Stomach (tissue), 9 donors: ENCODE measurements around the gene SERPINB4. TPM values are rescaled to one million over a fixed set of nuclear protein-coding genes. Genes with fewer than 3 reads are reported as not detected.

ENCODE experiments used
- DNase-seq, 2 donors: peaks; one replicate each; pipeline versions ENCODE4 v3.0.0 to v3.0.0-alpha.2; 2013 to 2019
- H3K27ac ChIP-seq, 5 donors: fragments of 200-600 bp in 4 of 5; sonication (generic) in 4 of 5; one replicate each; pipeline ENCODE4 v1.5.1; 2013 to 2019; ENCODE audit warnings: mild to moderate bottlenecking in 1 of 5, moderate library complexity in 1 of 5
- H3K27me3 ChIP-seq, 3 donors: fragments of 200-600 bp; sonication (generic); one replicate each; pipeline ENCODE4 v1.5.1; 2017 to 2019; ENCODE audit warnings: mixed run types in 1 of 3
- H3K36me3 ChIP-seq, 4 donors: fragments of 200-600 bp; sonication (generic); 1 replicate in 3 of 4; 2 replicates in 1 of 4; pipeline ENCODE4 v1.5.1; 2016 to 2019
- H3K4me1 ChIP-seq, 4 donors: fragments of 200-600 bp; sonication (generic); one replicate each; pipeline ENCODE4 v1.5.1; 2016 to 2019
- H3K4me3 ChIP-seq, 4 donors: fragments of 200-600 bp; sonication (generic) in 3 of 4; one replicate each; pipeline ENCODE4 v1.5.1; 2016 to 2019; ENCODE audit warnings: mild to moderate bottlenecking in 1 of 4
- H3K9me3 ChIP-seq, 4 donors: fragments of 200-600 bp; sonication (generic); one replicate each; pipeline ENCODE4 v1.5.1; 2016 to 2019
- EP300 ChIP-seq: sonication (generic); formaldehyde crosslinking; IDR thresholded peaks from one replicate; pipeline ENCODE4 v1.6.1; 2017; ENCODE audit warnings: antibody characterized with exemption
- POLR2A ChIP-seq, 4 donors: fragments of 450-650 bp; IDR thresholded peaks; one replicate each; pipeline ENCODE4 v1.6.1; 2016; ENCODE audit warnings: antibody characterized with exemption in 4 of 4, control low read depth in 2 of 4, mild to moderate bottlenecking in 1 of 4, moderate library complexity in 1 of 4
- POLR2AphosphoS5 ChIP-seq, 3 donors: sonication (generic); formaldehyde crosslinking; IDR thresholded peaks; one replicate each; pipeline ENCODE4 v1.6.1; 2016; ENCODE audit warnings: antibody characterized with exemption in 3 of 3
- WGBS, 5 donors: extraction: QIAGEN DNeasy Blood & Tissue Kit in 3 of 5; methylation state at CpG; one replicate each; pipeline versions ENCODE4 v1.1.5 to v1.1.7; 2013 to 2018; 5-methylcytosine and 5-hydroxymethylcytosine counted together
- intact Hi-C: fragments of 100-400 bp; cut with DNase I; formaldehyde crosslinking; loops from one replicate; pipeline ENCODE4 v1.15.1; 2023; ENCODE audit warnings: low total_unique reads
- polyA plus RNA-seq, 3 donors: library from polyadenylated mRNA; stranded (reverse); fragments of 200-250 nt; gene quantifications; one replicate each; pipeline ENCODE4 v1.2.3, GENCODE V29; 2013
- total RNA-seq, 5 donors: library from RNA; depleted of rRNA; stranded (reverse); fragments of >200 nt; gene quantifications; one replicate each; pipeline versions ENCODE4 v1.1.0 to v1.2.3, GENCODE V29; 2014 to 2016
- TF ChIP-seq, protein P1 (sequence below), 7 experiments: fragments of 450-650 bp in 4 of 7; fragments of 200-600 bp in 3 of 7; sonication (generic) in 3 of 7; IDR thresholded peaks; one replicate each; pipeline ENCODE4 v1.5.1; 2016 to 2019; ENCODE audit warnings: antibody characterized with exemption in 7 of 7, control low read depth in 2 of 7, mild to moderate bottlenecking in 1 of 7
- donor health status: healthy with polysubstance abuse.
- donor health status: Bipolar disorder and iron deficiency.
- donor health status: healthy.

The SERPINB4 gene
- total and polyA plus RNA-seq, 8 donors, result 0.46 to 3.8 (median 0.68) TPM; not detected in 5

DNA sequence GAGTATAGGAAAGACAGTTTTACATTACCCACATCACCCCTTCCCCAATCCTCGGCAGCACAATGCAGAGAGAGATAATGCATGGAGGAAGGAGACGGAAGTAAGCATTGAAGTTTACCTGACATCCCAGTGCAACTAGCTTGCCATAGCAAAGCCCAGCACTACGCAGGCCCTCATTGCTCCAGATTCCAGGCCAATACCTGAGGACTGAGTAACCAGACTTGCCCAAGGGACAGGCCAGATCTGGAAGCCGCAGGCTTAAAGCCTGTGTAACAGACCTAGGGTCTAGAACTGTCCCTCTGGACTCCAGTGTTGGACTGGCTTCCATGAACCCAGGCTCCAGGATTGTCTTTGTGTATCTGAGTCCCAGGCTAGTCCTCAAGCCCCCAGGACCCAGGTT lies 17.6 kb downstream of the SERPINB4 start:
- TF ChIP-seq, protein P1, sequence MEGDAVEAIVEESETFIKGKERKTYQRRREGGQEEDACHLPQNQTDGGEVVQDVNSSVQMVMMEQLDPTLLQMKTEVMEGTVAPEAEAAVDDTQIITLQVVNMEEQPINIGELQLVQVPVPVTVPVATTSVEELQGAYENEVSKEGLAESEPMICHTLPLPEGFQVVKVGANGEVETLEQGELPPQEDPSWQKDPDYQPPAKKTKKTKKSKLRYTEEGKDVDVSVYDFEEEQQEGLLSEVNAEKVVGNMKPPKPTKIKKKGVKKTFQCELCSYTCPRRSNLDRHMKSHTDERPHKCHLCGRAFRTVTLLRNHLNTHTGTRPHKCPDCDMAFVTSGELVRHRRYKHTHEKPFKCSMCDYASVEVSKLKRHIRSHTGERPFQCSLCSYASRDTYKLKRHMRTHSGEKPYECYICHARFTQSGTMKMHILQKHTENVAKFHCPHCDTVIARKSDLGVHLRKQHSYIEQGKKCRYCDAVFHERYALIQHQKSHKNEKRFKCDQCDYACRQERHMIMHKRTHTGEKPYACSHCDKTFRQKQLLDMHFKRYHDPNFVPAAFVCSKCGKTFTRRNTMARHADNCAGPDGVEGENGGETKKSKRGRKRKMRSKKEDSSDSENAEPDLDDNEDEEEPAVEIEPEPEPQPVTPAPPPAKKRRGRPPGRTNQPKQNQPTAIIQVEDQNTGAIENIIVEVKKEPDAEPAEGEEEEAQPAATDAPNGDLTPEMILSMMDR (IDR thresholded peaks at IDR 0.05), result no peak
- TF ChIP-seq POLR2AphosphoS5 (IDR thresholded peaks at IDR 0.05) (no peak), EP300 (no peak), POLR2A (IDR thresholded peaks at IDR 0.05) (no peak)
- WGBS, 5 donors, result 65 to 80% (median 76%) methylated on average over 3 to 4 of the region's 4 CpGs
- H3K4me3 ChIP-seq, result no peak overlapping the region
- intact Hi-C loops, result no loop called here
- no peaks in the 10 kb centered on the region for H3K27me3 ChIP-seq
- H3K9me3 ChIP-seq, result peaks cover 0 to 43% (median 31%) of the 10 kb centered on the region in 4 donors
- no peaks in the 10 kb centered on the region for H3K4me1 ChIP-seq
- no peak for DNase-seq
- no peaks in the 10 kb centered on the region for H3K36me3 ChIP-seq
- no peak overlapping the region for H3K27ac ChIP-seq

DNA sequence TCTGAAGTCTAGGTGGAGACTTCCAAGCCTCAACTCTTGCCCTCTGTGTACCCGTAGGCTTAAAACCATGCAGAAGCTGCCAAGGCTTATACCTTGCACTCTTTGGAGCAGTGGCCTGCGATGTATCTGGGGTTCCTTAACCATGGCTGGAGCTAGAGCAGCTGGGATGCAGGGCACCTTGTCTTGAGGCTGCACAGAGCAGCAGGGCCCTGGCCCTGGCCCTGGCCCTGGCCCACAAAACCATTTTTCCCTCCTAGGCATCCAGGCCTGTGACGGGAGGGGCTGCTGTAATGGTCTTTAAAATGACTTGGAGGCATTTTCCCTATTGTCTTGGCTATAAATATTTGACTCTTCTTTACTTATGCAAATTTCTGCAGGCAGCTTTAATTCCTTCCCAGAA lies 19.2 kb downstream of the SERPINB4 start:
- no peak overlapping the region for H3K4me3 ChIP-seq
- no peaks in the 10 kb centered on the region for H3K36me3 ChIP-seq
- H3K9me3 ChIP-seq, result peaks cover 0 to 43% (median 34%) of the 10 kb centered on the region in 4 donors
- no peak for DNase-seq
- 86 to 96% (median 90%) methylated on average over 3 of the region's 3 CpGs for WGBS, 5 donors
- no peaks in the 10 kb centered on the region for H3K27me3 ChIP-seq
- TF ChIP-seq, protein P1 (IDR thresholded peaks at IDR 0.05), result no peak
- no peak for TF ChIP-seq EP300
- no peak for TF ChIP-seq POLR2A (IDR thresholded peaks at IDR 0.05)
- TF ChIP-seq POLR2AphosphoS5 (IDR thresholded peaks at IDR 0.05), result no peak
- no peak overlapping the region for H3K27ac ChIP-seq
- no peaks in the 10 kb centered on the region for H3K4me1 ChIP-seq
- intact Hi-C loops, result no loop called here

DNA sequence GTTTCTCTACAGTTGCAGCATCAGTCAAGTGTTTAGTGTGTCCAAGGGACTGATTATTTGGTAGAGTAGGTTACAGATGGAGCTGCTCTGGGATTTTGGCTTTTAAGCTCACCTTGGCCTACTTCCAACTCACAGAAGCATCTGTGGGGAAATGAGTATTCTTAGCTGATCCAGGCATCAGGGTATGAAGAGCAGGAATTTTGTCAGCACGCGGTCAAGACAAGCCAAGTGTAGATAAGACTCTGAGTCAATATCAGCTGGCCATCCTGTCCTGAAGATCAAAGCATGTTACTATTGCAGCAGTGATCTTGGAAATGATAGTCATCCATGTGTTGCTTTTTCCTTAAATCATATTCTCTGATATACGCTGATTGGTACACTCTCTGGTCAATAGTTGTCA lies 24.4 kb downstream of the SERPINB4 start:
- intact Hi-C loops, result no loop called here
- no peaks in the 10 kb centered on the region for H3K4me1 ChIP-seq
- TF ChIP-seq, protein P1 (IDR thresholded peaks at IDR 0.05), result no peak
- TF ChIP-seq POLR2A (IDR thresholded peaks at IDR 0.05), result no peak
- TF ChIP-seq POLR2AphosphoS5 (IDR thresholded peaks at IDR 0.05), result no peak
- no peak for TF ChIP-seq EP300
- DNase-seq, result no peak
- no peak overlapping the region for H3K27ac ChIP-seq
- H3K27me3 ChIP-seq, result no peaks in the 10 kb centered on the region
- H3K9me3 ChIP-seq, result peaks cover 0 to 10% (median 8%) of the 10 kb centered on the region in 4 donors
- no peaks in the 10 kb centered on the region for H3K36me3 ChIP-seq
- H3K4me3 ChIP-seq, result no peak overlapping the region
- WGBS, 5 donors, result 74 to 89% (median 76%) methylated on average over 3 of the region's 3 CpGs

DNA sequence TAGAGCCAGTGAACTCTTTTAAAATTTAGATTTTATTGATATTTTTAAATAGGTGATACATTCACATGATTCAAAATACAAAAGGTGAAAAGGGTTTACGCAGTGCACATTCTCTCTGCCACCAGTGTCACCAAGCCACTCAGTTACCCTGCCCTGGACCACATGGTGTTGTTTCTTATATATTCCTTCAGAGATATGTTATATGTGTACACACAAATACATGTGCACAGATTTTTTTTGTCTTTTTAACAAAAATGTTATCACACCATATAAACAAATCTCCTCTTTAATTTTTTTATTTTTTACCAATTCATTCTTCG lies 26.2 kb downstream of the SERPINB4 start:
- TF ChIP-seq POLR2A (IDR thresholded peaks at IDR 0.05), result no peak
- no peak for TF ChIP-seq POLR2AphosphoS5 (IDR thresholded peaks at IDR 0.05)
- TF ChIP-seq, protein P1 (IDR thresholded peaks at IDR 0.05), result no peak
- no peak for TF ChIP-seq EP300
- Histone ChIP-seq H3K9me3 (peaks cover 0 to 5% (median 0%) of the 10 kb centered on the region in 4 donors), H3K27ac (no peak overlapping the region), H3K27me3 (no peaks in the 10 kb centered on the region), H3K4me1 (no peaks in the 10 kb centered on the region), H3K36me3 (no peaks in the 10 kb centered on the region), H3K4me3 (no peak overlapping the region)
- WGBS, 5 donors, result 75 to 86% (median 78%) methylated on average over 2 of the region's 2 CpGs
- intact Hi-C loops, result no loop called here
- DNase-seq, result no peak
